Measurements from ENCODE around the gene CDC14B. TPM values are rescaled to one million over a fixed set of nuclear protein-coding genes. Genes with fewer than 3 reads are reported as not detected.
"Not testable (repeated sequence)": the region's sequence is repeated elsewhere in the genome, so short reads cannot be mapped to it uniquely, and the experiment has no call there.

The CDC14B gene
- total RNA-seq: 39.0 to 40.1 TPM (median 39.3 TPM) in 3 replicates

GRCh38 chr9:96619491-96620180 is at the start of gene CDC14B:
Gene CDC14B (minus strand): TSS chr9:96619843. CDS start chr9:96619378, 465 bp downstream.
- Mint-ChIP-seq H3K27ac (peak within 1 kb of the TSS; percentile 95), H3K4me3 (peak within 1 kb of the TSS; percentile 80), H3K27me3 (ENCODE audit: low read depth) (no peaks in the 10 kb centered on the region), H3K4me1 (peaks cover 35% of the 10 kb centered on the region), H3K9me3 (no peaks in the 10 kb centered on the region), H3K36me3 (no peaks in the 10 kb centered on the region)
- DNase-seq (ENCODE audit: low spot score in 2 of 2, unreplicated experiment in 2 of 2): peak; percentile 86 to 92
- no peak for TF ChIP-seq CTCF (IDR thresholded peaks at IDR 0.05; ENCODE audit: unreplicated experiment)

GRCh38 chr9:96668868-96669534 is 49.4 kb upstream of the CDC14B start:
- no peaks in the 10 kb centered on the region for H3K4me1 Mint-ChIP-seq
- no peak overlapping the region for H3K27ac Mint-ChIP-seq
- DNase-seq (ENCODE audit: low spot score in 2 of 2, unreplicated experiment in 2 of 2): no peak
- H3K36me3 Mint-ChIP-seq: no peaks in the 10 kb centered on the region
- TF ChIP-seq CTCF (IDR thresholded peaks at IDR 0.05; ENCODE audit: unreplicated experiment): no peak
- peaks cover 12% of the 10 kb centered on the region for H3K9me3 Mint-ChIP-seq
- H3K4me3 Mint-ChIP-seq: no peak overlapping the region
- H3K27me3 Mint-ChIP-seq (ENCODE audit: low read depth): no peaks in the 10 kb centered on the region

GRCh38 chr9:96667363-96667728 is 47.7 kb upstream of the CDC14B start:
- Mint-ChIP-seq H3K27ac (no peak overlapping the region), H3K9me3 (peaks cover 7% of the 10 kb centered on the region)

GRCh38 chr9:96666653-96667362 is 47.2 kb upstream of the CDC14B start:
- not testable (repeated sequence) for H3K36me3 Mint-ChIP-seq; H3K4me3 Mint-ChIP-seq; H3K27me3 Mint-ChIP-seq (ENCODE audit: low read depth); H3K27ac Mint-ChIP-seq; DNase-seq (ENCODE audit: low spot score in 2 of 2, unreplicated experiment in 2 of 2); H3K4me1 Mint-ChIP-seq; H3K9me3 Mint-ChIP-seq
- TF ChIP-seq CTCF (IDR thresholded peaks at IDR 0.05; ENCODE audit: unreplicated experiment): peak; percentile 64

More at GRCh38 chr9:96667363-96667728, 47.7 kb upstream of the CDC14B start:
- H3K36me3 Mint-ChIP-seq: no peaks in the 10 kb centered on the region
- H3K4me1 Mint-ChIP-seq: no peaks in the 10 kb centered on the region
- H3K4me3 Mint-ChIP-seq: no peak overlapping the region
- no peak for DNase-seq (ENCODE audit: low spot score in 2 of 2, unreplicated experiment in 2 of 2)
- no peak for TF ChIP-seq CTCF (IDR thresholded peaks at IDR 0.05; ENCODE audit: unreplicated experiment)
- no peaks in the 10 kb centered on the region for H3K27me3 Mint-ChIP-seq (ENCODE audit: low read depth)

- Mint-ChIP-seq H3K27me3 (ENCODE audit: low read depth) (no peaks in the 10 kb centered on the region), H3K4me1 (no peaks in the 10 kb centered on the region), H3K9me3 (no peaks in the 10 kb centered on the region), H3K27ac (no peak overlapping the region), H3K36me3 (no peaks in the 10 kb centered on the region), H3K4me3 (no peak overlapping the region)
- TF ChIP-seq CTCF (IDR thresholded peaks at IDR 0.05; ENCODE audit: unreplicated experiment): no peak
- DNase-seq (ENCODE audit: low spot score in 2 of 2, unreplicated experiment in 2 of 2): no peak
These were observed 46.1 kb upstream of the CDC14B start for GRCh38 chr9:96665789-96666188.
